HEK293 (cell line): Measurements from ENCODE around the gene ZC3HAV1L.

Experiments
- BCL11B ChIP-seq: fragments of 450-650 bp; formaldehyde crosslinking; IDR thresholded peaks from 2 replicates; pipeline ENCODE4 v1.5.1; 2016; ENCODE audit warnings: low read depth, missing biosample characterization, missing genetic modification characterization
- EGR2 ChIP-seq: fragments of 450-650 bp; formaldehyde crosslinking; IDR thresholded peaks from 2 replicates; pipeline ENCODE4 v1.5.1; 2016; ENCODE audit warnings: low read depth, missing biosample characterization, missing genetic modification characterization
- GLIS2 ChIP-seq: fragments of 450-650 bp; formaldehyde crosslinking; IDR thresholded peaks from 2 replicates; pipeline ENCODE4 v1.5.1; 2016; ENCODE audit warnings: missing biosample characterization, missing genetic modification characterization
- KLF10 ChIP-seq: fragments of 450-650 bp; IDR thresholded peaks from 2 replicates; pipeline ENCODE4 v1.5.1; 2018; ENCODE audit warnings: missing biosample characterization, mild to moderate bottlenecking, missing genetic modification characterization
- KLF9 ChIP-seq: fragments of 450-650 bp; formaldehyde crosslinking; IDR thresholded peaks from 2 replicates; pipeline ENCODE4 v1.5.1; 2016; ENCODE audit warnings: missing biosample characterization, missing genetic modification characterization, low read depth
- PRDM6 ChIP-seq: fragments of 450-650 bp; formaldehyde crosslinking; IDR thresholded peaks from 2 replicates; pipeline ENCODE4 v1.5.1; 2017; ENCODE audit warnings: missing biosample characterization, missing genetic modification characterization
- REPIN1 ChIP-seq: fragments of 450-650 bp; formaldehyde crosslinking; IDR thresholded peaks from 2 replicates; pipeline ENCODE4 v1.5.1; 2017; ENCODE audit warnings: missing biosample characterization, missing genetic modification characterization, low read depth
- SALL2 ChIP-seq: fragments of 450-650 bp; formaldehyde crosslinking; IDR thresholded peaks from 2 replicates; pipeline ENCODE4 v1.5.0; 2017; ENCODE audit warnings: missing biosample characterization, mild to moderate bottlenecking, missing genetic modification characterization, borderline replicate concordance
- ZBTB1 ChIP-seq: fragments of 450-650 bp; formaldehyde crosslinking; IDR thresholded peaks from 2 replicates; pipeline ENCODE4 v1.5.1; 2016; ENCODE audit warnings: missing biosample characterization, missing genetic modification characterization
- ZBTB20 ChIP-seq: fragments of 450-650 bp; formaldehyde crosslinking; IDR thresholded peaks from 2 replicates; pipeline ENCODE4 v1.5.1; 2016; ENCODE audit warnings: missing biosample characterization, missing genetic modification characterization
- ZBTB48 ChIP-seq: fragments of 450-650 bp; formaldehyde crosslinking; IDR thresholded peaks from 2 replicates; pipeline ENCODE4 v1.5.1; 2016; ENCODE audit warnings: missing biosample characterization, missing genetic modification characterization
- ZNF112 ChIP-seq: fragments of 450-650 bp; formaldehyde crosslinking; IDR thresholded peaks from 2 replicates; pipeline ENCODE4 v1.5.0; 2017; ENCODE audit warnings: missing biosample characterization, missing genetic modification characterization
- ZNF146 ChIP-seq: fragments of 450-650 bp; formaldehyde crosslinking; IDR thresholded peaks from 2 replicates; pipeline ENCODE4 v1.5.1; 2016; ENCODE audit warnings: missing biosample characterization, missing genetic modification characterization
- ZNF354C ChIP-seq: fragments of 450-650 bp; formaldehyde crosslinking; IDR thresholded peaks from 2 replicates; pipeline ENCODE4 v1.5.1; 2016; ENCODE audit warnings: missing biosample characterization, missing genetic modification characterization, low read depth, borderline replicate concordance
- ZNF366 ChIP-seq: fragments of 450-650 bp; formaldehyde crosslinking; conservative IDR thresholded peaks from 2 replicates; pipeline ENCODE4 v1.5.1; 2016; ENCODE audit warnings: missing biosample characterization, missing genetic modification characterization
- ZNF580 ChIP-seq: fragments of 450-650 bp; formaldehyde crosslinking; IDR thresholded peaks from 2 replicates; pipeline ENCODE4 v1.5.1; 2016; ENCODE audit warnings: missing biosample characterization, missing genetic modification characterization
- ZNF600 ChIP-seq: fragments of 450-650 bp; formaldehyde crosslinking; IDR thresholded peaks from 2 replicates; pipeline ENCODE4 v1.5.1; 2016; ENCODE audit warnings: missing biosample characterization, missing genetic modification characterization
- ZNF610 ChIP-seq: fragments of 450-650 bp; formaldehyde crosslinking; IDR thresholded peaks from 2 replicates; pipeline ENCODE4 v1.5.1; 2016; ENCODE audit warnings: missing biosample characterization, missing genetic modification characterization, borderline replicate concordance
- ZNF623 ChIP-seq: fragments of 450-650 bp; formaldehyde crosslinking; IDR thresholded peaks from 2 replicates; pipeline ENCODE4 v1.5.1; 2016; ENCODE audit warnings: missing biosample characterization, missing genetic modification characterization
- ZNF629 ChIP-seq: fragments of 450-650 bp; formaldehyde crosslinking; IDR thresholded peaks from 2 replicates; pipeline ENCODE4 v1.5.1; 2017; ENCODE audit warnings: missing biosample characterization, missing genetic modification characterization
- ZNF768 ChIP-seq: fragments of 450-650 bp; formaldehyde crosslinking; IDR thresholded peaks from 2 replicates; pipeline ENCODE4 v1.5.1; 2018; ENCODE audit warnings: missing biosample characterization, mild to moderate bottlenecking, missing genetic modification characterization
- ZNF785 ChIP-seq: fragments of 450-650 bp; formaldehyde crosslinking; IDR thresholded peaks from 2 replicates; pipeline ENCODE4 v1.5.1; 2016; ENCODE audit warnings: missing biosample characterization, missing genetic modification characterization
- ZNF837 ChIP-seq: fragments of 450-650 bp; formaldehyde crosslinking; IDR thresholded peaks from 2 replicates; pipeline ENCODE4 v1.5.1; 2016; ENCODE audit warnings: missing biosample characterization, missing genetic modification characterization
- ZSCAN30 ChIP-seq: fragments of 450-650 bp; IDR thresholded peaks from 2 replicates; pipeline ENCODE4 v1.5.1; 2018; ENCODE audit warnings: missing biosample characterization, mild to moderate bottlenecking, missing genetic modification characterization, moderate library complexity
- TF ChIP-seq, protein P1 (sequence below): fragments of 450-650 bp; formaldehyde crosslinking; IDR thresholded peaks from 2 replicates; pipeline ENCODE4 v1.5.1; 2016; ENCODE audit warnings: missing biosample characterization, missing genetic modification characterization
- TF ChIP-seq, protein P2 (sequence below): fragments of 450-650 bp; formaldehyde crosslinking; IDR thresholded peaks from 2 replicates; pipeline ENCODE4 v1.5.1; 2016; ENCODE audit warnings: missing biosample characterization, missing genetic modification characterization
- TF ChIP-seq, protein P3 (sequence below): fragments of 450-650 bp; formaldehyde crosslinking; conservative IDR thresholded peaks from 2 replicates; pipeline ENCODE4 v1.5.1; 2016; ENCODE audit warnings: low read depth, missing biosample characterization, missing genetic modification characterization
- TF ChIP-seq, protein P4 (sequence below): fragments of 450-650 bp; IDR thresholded peaks from 2 replicates; pipeline ENCODE4 v1.5.1; 2018; ENCODE audit warnings: missing biosample characterization, missing genetic modification characterization

Gene ZC3HAV1L

DNA sequence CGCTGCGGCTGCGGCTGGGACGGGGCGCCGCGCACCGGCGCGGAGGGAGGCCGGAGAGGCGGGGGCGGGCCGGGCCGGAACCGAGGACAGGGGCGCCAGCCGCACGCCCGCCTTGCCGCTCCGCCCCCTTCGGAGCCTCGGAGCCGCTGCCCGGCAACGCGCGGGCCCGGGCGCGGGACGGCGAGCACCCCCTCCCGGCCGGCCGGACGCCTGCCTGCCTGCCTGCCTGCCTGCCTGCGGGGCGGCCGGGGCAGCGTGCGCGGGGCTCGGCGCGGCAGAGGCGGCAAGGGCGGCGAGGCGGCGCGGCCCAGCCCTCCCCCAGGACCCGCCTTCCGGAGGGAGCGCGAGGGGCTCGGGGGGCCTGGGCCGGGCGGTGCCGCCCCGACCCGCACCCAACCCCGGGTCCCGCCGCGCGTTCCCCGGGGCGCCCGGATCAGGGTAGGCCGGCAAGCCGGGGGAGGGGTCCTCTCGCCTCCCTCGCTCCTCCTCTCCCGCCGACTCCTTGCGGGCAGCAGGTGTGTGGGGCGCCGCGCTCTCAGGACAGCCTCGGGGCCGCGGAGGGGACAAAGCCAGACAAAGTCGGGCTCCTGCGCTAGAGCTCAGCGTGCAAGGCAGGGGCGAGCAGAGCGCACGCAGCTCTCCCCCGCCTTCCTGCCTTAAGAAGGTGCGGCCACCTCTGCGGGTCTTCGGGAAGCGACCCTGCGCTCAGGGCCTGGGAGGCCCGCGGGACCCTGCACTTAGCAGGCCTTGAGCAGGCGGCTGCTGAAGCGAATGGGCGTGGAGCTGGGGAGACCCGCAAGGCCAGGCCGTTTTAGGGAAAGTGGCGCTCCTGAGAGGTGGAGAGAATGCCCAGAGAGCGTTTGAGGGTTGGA lies 54.3 kb downstream of the ZC3HAV1L start, which contains the start of gene KIAA1549 (continued):
- TF ChIP-seq EGR2 (tag by site-specific recombination) (no peak), ZNF623 (no peak), ZSCAN30 (tag by site-specific recombination) (peak; percentile 6; the same call in 1 of the 2 replicates), GLIS2 (tag by site-specific recombination) (peak; percentile 70), ZBTB48 (tag by site-specific recombination) (no peak), ZNF837 (tag by site-specific recombination) (no peak), ZBTB20 (peak; percentile 83), ZNF146 (tag by site-specific recombination) (no peak), REPIN1 (no peak), SALL2 (tag by site-specific recombination) (no peak), ZNF600 (peak; percentile 57; the same call in 1 of the 2 replicates), ZNF610 (tag by site-specific recombination) (no peak), KLF10 (no peak; the same call in 1 of the 2 replicates), ZNF580 (tag by site-specific recombination) (no peak), ZNF354C (tag by site-specific recombination) (no peak), ZNF112 (tag by site-specific recombination) (no peak), ZNF629 (tag by site-specific recombination) (no peak), BCL11B (tag by site-specific recombination) (no peak), PRDM6 (tag by site-specific recombination) (no peak), ZNF768 (tag by site-specific recombination) (no peak), ZBTB1 (tag by site-specific recombination) (no peak), ZNF366 (tag by site-specific recombination) (no peak), KLF9 (peak; percentile 49), ZNF785 (tag by site-specific recombination) (no peak)
- TF ChIP-seq, protein P1, sequence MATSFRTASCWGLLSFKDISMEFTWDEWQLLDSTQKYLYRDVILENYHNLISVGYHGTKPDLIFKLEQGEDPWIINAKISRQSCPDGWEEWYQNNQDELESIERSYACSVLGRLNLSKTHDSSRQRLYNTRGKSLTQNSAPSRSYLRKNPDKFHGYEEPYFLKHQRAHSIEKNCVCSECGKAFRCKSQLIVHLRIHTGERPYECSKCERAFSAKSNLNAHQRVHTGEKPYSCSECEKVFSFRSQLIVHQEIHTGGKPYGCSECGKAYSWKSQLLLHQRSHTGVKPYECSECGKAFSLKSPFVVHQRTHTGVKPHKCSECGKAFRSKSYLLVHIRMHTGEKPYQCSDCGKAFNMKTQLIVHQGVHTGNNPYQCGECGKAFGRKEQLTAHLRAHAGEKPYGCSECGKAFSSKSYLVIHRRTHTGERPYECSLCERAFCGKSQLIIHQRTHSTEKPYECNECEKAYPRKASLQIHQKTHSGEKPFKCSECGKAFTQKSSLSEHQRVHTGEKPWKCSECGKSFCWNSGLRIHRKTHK (tag by site-specific recombination): no peak
- TF ChIP-seq, protein P2, sequence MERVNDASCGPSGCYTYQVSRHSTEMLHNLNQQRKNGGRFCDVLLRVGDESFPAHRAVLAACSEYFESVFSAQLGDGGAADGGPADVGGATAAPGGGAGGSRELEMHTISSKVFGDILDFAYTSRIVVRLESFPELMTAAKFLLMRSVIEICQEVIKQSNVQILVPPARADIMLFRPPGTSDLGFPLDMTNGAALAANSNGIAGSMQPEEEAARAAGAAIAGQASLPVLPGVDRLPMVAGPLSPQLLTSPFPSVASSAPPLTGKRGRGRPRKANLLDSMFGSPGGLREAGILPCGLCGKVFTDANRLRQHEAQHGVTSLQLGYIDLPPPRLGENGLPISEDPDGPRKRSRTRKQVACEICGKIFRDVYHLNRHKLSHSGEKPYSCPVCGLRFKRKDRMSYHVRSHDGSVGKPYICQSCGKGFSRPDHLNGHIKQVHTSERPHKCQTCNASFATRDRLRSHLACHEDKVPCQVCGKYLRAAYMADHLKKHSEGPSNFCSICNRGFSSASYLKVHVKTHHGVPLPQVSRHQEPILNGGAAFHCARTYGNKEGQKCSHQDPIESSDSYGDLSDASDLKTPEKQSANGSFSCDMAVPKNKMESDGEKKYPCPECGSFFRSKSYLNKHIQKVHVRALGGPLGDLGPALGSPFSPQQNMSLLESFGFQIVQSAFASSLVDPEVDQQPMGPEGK (tag by site-specific recombination): peak; percentile 48; the same call in 1 of the 2 replicates
- TF ChIP-seq, protein P3, sequence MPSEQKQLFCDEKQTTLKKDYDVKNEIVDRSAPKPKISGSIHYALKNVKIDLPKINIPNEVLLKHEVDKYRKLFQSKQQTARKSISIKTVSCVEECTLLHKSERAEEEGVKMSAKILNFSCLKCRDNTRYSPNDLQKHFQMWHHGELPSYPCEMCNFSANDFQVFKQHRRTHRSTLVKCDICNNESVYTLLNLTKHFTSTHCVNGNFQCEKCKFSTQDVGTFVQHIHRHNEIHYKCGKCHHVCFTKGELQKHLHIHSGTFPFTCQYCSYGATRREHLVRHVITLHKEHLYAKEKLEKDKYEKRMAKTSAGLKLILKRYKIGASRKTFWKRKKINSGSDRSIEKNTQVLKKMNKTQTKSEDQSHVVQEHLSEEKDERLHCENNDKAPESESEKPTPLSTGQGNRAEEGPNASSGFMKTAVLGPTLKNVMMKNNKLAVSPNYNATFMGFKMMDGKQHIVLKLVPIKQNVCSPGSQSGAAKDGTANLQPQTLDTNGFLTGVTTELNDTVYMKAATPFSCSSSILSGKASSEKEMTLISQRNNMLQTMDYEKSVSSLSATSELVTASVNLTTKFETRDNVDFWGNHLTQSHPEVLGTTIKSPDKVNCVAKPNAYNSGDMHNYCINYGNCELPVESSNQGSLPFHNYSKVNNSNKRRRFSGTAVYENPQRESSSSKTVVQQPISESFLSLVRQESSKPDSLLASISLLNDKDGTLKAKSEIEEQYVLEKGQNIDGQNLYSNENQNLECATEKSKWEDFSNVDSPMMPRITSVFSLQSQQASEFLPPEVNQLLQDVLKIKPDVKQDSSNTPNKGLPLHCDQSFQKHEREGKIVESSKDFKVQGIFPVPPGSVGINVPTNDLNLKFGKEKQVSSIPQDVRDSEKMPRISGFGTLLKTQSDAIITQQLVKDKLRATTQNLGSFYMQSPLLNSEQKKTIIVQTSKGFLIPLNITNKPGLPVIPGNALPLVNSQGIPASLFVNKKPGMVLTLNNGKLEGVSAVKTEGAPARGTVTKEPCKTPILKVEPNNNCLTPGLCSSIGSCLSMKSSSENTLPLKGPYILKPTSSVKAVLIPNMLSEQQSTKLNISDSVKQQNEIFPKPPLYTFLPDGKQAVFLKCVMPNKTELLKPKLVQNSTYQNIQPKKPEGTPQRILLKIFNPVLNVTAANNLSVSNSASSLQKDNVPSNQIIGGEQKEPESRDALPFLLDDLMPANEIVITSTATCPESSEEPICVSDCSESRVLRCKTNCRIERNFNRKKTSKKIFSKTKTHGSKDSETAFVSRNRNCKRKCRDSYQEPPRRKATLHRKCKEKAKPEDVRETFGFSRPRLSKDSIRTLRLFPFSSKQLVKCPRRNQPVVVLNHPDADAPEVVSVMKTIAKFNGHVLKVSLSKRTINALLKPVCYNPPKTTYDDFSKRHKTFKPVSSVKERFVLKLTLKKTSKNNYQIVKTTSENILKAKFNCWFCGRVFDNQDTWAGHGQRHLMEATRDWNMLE: no peak
- TF ChIP-seq, protein P4, sequence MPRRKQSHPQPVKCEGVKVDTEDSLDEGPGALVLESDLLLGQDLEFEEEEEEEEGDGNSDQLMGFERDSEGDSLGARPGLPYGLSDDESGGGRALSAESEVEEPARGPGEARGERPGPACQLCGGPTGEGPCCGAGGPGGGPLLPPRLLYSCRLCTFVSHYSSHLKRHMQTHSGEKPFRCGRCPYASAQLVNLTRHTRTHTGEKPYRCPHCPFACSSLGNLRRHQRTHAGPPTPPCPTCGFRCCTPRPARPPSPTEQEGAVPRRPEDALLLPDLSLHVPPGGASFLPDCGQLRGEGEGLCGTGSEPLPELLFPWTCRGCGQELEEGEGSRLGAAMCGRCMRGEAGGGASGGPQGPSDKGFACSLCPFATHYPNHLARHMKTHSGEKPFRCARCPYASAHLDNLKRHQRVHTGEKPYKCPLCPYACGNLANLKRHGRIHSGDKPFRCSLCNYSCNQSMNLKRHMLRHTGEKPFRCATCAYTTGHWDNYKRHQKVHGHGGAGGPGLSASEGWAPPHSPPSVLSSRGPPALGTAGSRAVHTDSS (tag by site-specific recombination): no peak
